CD8-positive, alpha-beta memory T cell (primary cell): ENCODE measurements around the gene OSTM1. TPM values are rescaled to one million over a fixed set of nuclear protein-coding genes. Genes with fewer than 3 reads are reported as not detected.

Experiments
- CTCF ChIA-PET: fragments of 350-600 bp; sonication (Branson Sonifier 250); formaldehyde crosslinking; loops from one replicate; lab custom pipeline; 2021; ENCODE audit warnings: antibody characterized with exemption; lab: Charles Lee
- POLR2A ChIA-PET: fragments of 350-600 bp; sonication (Branson Sonifier 250); formaldehyde crosslinking; loops from one replicate; lab custom pipeline; 2021; ENCODE audit warnings: antibody characterized with exemption; lab: Charles Lee
- DNase-seq, 5 donors: peaks; one replicate each; pipeline versions ENCODE4 v3.0.0 to v3.0.0-alpha.2; 2020 to 2022; ENCODE audit warnings: mixed read lengths in 1 of 5
- H3K27ac ChIP-seq: one replicate; pipeline ENCODE4 v1.7.0; 2013; ENCODE audit warnings: low read depth, mild to moderate bottlenecking, low read length, moderate library complexity
- H3K27me3 ChIP-seq: 2 replicates; pipeline ENCODE4 v1.7.0; 2013; ENCODE audit warnings: low read length, mild to moderate bottlenecking; ENCODE audit not compliant: insufficient read depth, poor library complexity, severe bottlenecking
- H3K36me3 ChIP-seq: 2 replicates; pipeline ENCODE4 v1.7.0; 2013; ENCODE audit warnings: mild to moderate bottlenecking, low read length, moderate library complexity; ENCODE audit not compliant: insufficient read depth
- H3K4me1 ChIP-seq: 2 replicates; pipeline ENCODE4 v1.7.0; 2013; ENCODE audit warnings: mild to moderate bottlenecking, low read length, moderate library complexity; ENCODE audit not compliant: insufficient read depth
- H3K4me3 ChIP-seq: 2 replicates; pipeline ENCODE4 v1.7.0; 2013; ENCODE audit warnings: mild to moderate bottlenecking, low read length
- H3K9me3 ChIP-seq: 2 replicates; pipeline ENCODE4 v1.7.0; 2013; ENCODE audit warnings: mild to moderate bottlenecking, low read length
- H3K27ac Mint-ChIP-seq, 8 donors: one replicate each; pipeline ENCODE4 v1.8.0; 2020 to 2021; ENCODE audit warnings: mixed read lengths in 8 of 8, mild to moderate bottlenecking in 6 of 8, inconsistent platforms in 3 of 8, moderate library complexity in 3 of 8
- H3K27me3 Mint-ChIP-seq, 2 donors: one replicate each; pipeline ENCODE4 v1.8.0; 2020 to 2021; ENCODE audit warnings: mixed read lengths in 2 of 2, mild to moderate bottlenecking in 1 of 2, moderate library complexity in 1 of 2
- H3K36me3 Mint-ChIP-seq, 3 donors: one replicate each; pipeline ENCODE4 v1.8.0; 2020 to 2021; ENCODE audit warnings: mixed read lengths in 3 of 3, inconsistent platforms in 1 of 3, mild to moderate bottlenecking in 1 of 3
- H3K4me1 Mint-ChIP-seq, 3 donors: one replicate each; pipeline ENCODE4 v1.8.0; 2020 to 2021; ENCODE audit warnings: mixed read lengths in 3 of 3, inconsistent platforms in 1 of 3, mild to moderate bottlenecking in 1 of 3
- H3K4me3 Mint-ChIP-seq, 7 donors: one replicate each; pipeline ENCODE4 v1.8.0; 2020 to 2021; ENCODE audit warnings: mixed read lengths in 7 of 7, mild to moderate bottlenecking in 6 of 7, moderate library complexity in 4 of 7, inconsistent platforms in 2 of 7
- H3K9me3 Mint-ChIP-seq, 5 donors: one replicate each; pipeline ENCODE4 v1.8.0; 2020 to 2022; ENCODE audit warnings: mixed read lengths in 5 of 5, mild to moderate bottlenecking in 3 of 5, moderate library complexity in 2 of 5, inconsistent platforms in 1 of 5
- polyA plus RNA-seq: library from polyadenylated mRNA; unstranded; fragments of 300-500 nt; fragmentation: Illumina TruSeq; gene quantifications from one replicate; pipeline ENCODE4 v1.2.3, GENCODE V29; 2021
- total RNA-seq, 2 experiments: library from RNA; stranded (reverse); gene quantifications; one replicate each; pipeline ENCODE4 v1.2.3, GENCODE V29; 2021

OSTM1 gene
- total and polyA plus RNA-seq, 3 experiments from 2014 or later = 26.2 to 47.8 (median 26.4) TPM

DNA sequence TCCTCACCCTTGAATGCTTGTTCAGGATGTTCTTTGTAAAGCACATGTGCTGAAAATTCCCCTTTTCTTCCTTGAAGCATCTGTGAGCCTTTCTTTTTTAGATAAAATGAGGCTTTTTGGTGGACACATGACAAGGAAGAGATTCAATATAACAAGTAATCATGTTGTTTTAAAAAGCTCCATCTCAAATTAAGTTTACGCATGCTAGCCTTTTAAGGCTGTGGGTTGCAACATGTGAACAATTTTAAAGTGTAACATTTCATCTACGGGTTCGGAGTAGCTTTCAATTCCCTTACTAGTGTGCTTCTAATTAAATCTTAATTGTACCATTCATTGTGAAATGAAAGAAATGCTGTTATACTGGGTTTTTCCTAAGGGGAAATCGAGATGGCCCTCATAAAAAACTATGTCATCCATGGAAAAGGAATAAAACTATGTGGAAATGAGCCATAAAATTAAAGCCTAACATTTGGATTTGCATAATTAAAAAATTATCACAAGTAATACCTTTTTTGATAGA lies 19.3 kb upstream of the OSTM1 start:
- Histone ChIP-seq H3K27me3 (peaks cover 2% of the 10 kb centered on the region), H3K4me3 (no peak overlapping the region), H3K36me3 (no peaks in the 10 kb centered on the region), H3K4me1 (no peaks in the 10 kb centered on the region), H3K9me3 (no peaks in the 10 kb centered on the region), H3K27ac (no peak overlapping the region)
- Mint-ChIP-seq H3K27me3 (peaks cover 26 to 54% of the 10 kb centered on the region in 2 donors), H3K4me3 (no peak overlapping the region), H3K36me3 (no peaks in the 10 kb centered on the region), H3K27ac (no peak overlapping the region), H3K9me3 (peaks cover 0 to 2% (median 0%) of the 10 kb centered on the region in 5 donors), H3K4me1 (no peaks in the 10 kb centered on the region)
- POLR2A ChIA-PET = no interaction called here
- CTCF ChIA-PET = interaction anchor here (0.6 kb wide), 1 partner anchor 113 kb away, joined by 3 read pairs; no protein-coding TSS in a partner anchor
- DNase-seq = no peak

DNA sequence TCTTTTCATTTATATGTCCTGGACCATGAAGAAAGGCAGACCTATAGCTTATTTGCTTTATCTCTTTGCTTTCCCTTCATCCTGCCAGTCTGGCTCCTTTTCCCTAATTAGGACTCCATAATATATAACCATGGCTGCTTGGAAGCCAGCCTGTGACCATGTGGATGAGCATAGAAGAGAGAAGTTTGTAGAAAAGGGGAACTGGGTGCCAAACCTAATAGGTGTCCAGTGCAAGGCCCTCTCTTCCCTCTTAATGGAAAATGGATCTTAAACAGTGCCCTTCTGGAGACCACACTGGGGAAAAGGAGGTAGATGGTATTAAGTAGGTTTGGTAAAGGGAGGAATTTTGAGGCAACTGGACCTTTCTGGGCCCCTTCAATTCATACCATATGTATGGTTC lies 16.7 kb upstream of the OSTM1 start:
- Mint-ChIP-seq H3K4me3 (no peak overlapping the region), H3K9me3 (no peaks in the 10 kb centered on the region), H3K27me3 (peaks cover 31 to 57% of the 10 kb centered on the region in 2 donors), H3K36me3 (no peaks in the 10 kb centered on the region), H3K27ac (no peak overlapping the region), H3K4me1 (no peaks in the 10 kb centered on the region)
- H3K27me3 ChIP-seq = peaks cover 4% of the 10 kb centered on the region
- H3K9me3 ChIP-seq = no peaks in the 10 kb centered on the region
- H3K27ac ChIP-seq = no peak overlapping the region
- CTCF ChIA-PET = no interaction called here
- POLR2A ChIA-PET = no interaction called here
- no peak overlapping the region for H3K4me3 ChIP-seq
- DNase-seq = no peak
- no peaks in the 10 kb centered on the region for H3K4me1 ChIP-seq
- no peaks in the 10 kb centered on the region for H3K36me3 ChIP-seq

DNA sequence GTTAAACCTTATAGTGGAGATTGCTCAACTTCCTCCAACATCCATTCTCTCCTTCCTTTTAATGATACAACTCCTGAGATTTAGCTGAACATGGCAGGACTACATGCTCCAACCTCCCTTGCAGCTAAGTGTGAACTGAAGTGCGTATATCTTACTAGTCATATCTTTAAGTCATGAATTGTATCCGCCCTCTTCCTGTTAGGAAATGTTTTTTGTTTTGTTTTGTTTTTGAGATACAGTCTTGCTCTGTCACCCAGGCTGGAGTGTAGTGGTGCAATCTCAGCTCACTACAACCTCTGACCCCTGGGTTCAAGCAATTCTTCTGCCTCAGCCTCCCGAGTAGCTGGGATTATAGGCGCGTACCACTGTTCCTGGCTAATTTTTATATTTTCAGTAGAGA lies 8.8 kb upstream of the OSTM1 start:
- CTCF ChIA-PET = no interaction called here

DNA sequence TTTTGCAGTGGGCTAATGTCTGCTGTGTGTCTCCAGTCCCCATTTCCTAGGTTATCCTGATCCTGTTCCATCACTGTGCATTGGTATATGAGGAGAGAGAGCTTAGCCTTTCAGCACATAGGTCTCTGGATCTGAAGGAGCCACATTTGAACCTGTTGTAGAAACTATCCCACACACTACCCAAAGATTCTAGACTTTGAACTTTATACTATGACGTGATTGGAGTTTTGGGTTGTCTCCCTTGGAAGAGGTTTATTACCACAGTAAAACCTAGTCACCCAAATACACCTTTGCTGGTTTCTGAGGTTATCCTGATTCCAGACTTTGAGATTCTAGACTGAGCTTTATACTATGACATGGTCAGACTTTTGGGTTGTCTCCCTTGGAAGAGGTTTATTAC lies 8.0 kb upstream of the OSTM1 start:
- Histone ChIP-seq H3K27me3 (peaks cover 7% of the 10 kb centered on the region), H3K36me3 (no peaks in the 10 kb centered on the region), H3K9me3 (no peaks in the 10 kb centered on the region), H3K4me3 (no peak overlapping the region), H3K27ac (no peak overlapping the region), H3K4me1 (no peaks in the 10 kb centered on the region)
- ChIA-PET CTCF (no interaction called here), POLR2A (no interaction called here)
- H3K4me1 Mint-ChIP-seq = no peaks in the 10 kb centered on the region
- no peaks in the 10 kb centered on the region for H3K36me3 Mint-ChIP-seq
- H3K4me3 Mint-ChIP-seq = no peak overlapping the region
- DNase-seq = no peak
- H3K9me3 Mint-ChIP-seq = no peaks in the 10 kb centered on the region
- H3K27ac Mint-ChIP-seq = no peak overlapping the region
- peaks cover 11 to 44% of the 10 kb centered on the region in 2 donors for H3K27me3 Mint-ChIP-seq

More for the DNA sequence above, 8.8 kb upstream of the OSTM1 start:
- Histone ChIP-seq H3K27me3 (peaks cover 7% of the 10 kb centered on the region), H3K4me3 (no peak overlapping the region), H3K27ac (no peak overlapping the region), H3K9me3 (no peaks in the 10 kb centered on the region), H3K4me1 (no peaks in the 10 kb centered on the region), H3K36me3 (no peaks in the 10 kb centered on the region)
- no peaks in the 10 kb centered on the region for H3K36me3 Mint-ChIP-seq
- peaks cover 15 to 48% of the 10 kb centered on the region in 2 donors for H3K27me3 Mint-ChIP-seq
- no peak for DNase-seq
- POLR2A ChIA-PET = no interaction called here
- no peaks in the 10 kb centered on the region for H3K4me1 Mint-ChIP-seq
- H3K4me3 Mint-ChIP-seq = no peak overlapping the region
- no peaks in the 10 kb centered on the region for H3K9me3 Mint-ChIP-seq
- peak overlapping the region in 1 of 8 donors; percentile 6 for H3K27ac Mint-ChIP-seq

DNA sequence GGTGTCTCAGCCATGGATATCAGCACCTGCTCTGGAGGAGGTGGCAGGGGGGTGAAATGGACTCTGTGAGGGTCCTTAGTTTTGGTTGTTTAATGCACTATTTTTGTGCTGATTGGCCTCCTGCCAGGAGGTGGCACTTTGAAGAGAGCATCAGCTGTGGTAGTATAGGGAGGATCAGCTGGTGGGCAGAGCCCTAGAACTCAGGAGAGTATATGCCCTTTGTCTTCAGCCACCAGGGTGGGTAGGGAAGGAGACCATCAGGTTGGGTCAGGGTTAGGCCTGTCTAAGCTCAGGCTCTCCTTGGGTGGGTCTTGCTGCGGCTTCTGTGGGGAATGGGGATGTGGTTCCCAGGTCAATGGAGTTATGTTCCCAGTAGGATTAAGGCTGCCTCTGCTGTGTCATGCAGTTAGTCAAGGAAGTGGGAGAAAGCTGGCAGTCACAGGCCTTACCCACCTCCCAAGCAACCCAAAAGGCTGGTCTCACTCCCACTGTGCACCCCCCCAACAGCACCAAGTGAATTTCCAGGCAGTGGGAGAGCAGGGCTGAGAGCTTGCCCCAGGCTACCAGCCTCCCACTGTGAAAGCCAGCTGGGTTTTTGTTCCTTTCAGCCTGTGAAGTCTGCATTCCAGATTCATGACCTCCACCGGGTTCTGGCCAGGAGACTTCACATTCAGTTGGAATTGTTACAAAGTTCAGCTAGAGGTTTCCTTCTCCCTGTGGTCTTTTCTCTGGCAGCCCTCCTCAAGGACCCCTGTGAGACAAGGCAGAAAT lies 5.7 kb upstream of the OSTM1 start:
- Histone ChIP-seq H3K9me3 (no peaks in the 10 kb centered on the region), H3K4me1 (peaks cover 6% of the 10 kb centered on the region), H3K27me3 (peaks cover 3% of the 10 kb centered on the region), H3K27ac (no peak overlapping the region), H3K4me3 (no peak overlapping the region), H3K36me3 (no peaks in the 10 kb centered on the region)
- CTCF ChIA-PET = no interaction called here
- POLR2A ChIA-PET = no interaction called here
- H3K4me1 Mint-ChIP-seq = peaks cover 0 to 3% (median under 1%) of the 10 kb centered on the region in 3 donors
- no peak for DNase-seq
- peaks cover 10 to 27% of the 10 kb centered on the region in 2 donors for H3K27me3 Mint-ChIP-seq
- H3K9me3 Mint-ChIP-seq = no peaks in the 10 kb centered on the region
- no peak overlapping the region for H3K4me3 Mint-ChIP-seq
- no peak overlapping the region for H3K27ac Mint-ChIP-seq
- no peaks in the 10 kb centered on the region for H3K36me3 Mint-ChIP-seq

DNA sequence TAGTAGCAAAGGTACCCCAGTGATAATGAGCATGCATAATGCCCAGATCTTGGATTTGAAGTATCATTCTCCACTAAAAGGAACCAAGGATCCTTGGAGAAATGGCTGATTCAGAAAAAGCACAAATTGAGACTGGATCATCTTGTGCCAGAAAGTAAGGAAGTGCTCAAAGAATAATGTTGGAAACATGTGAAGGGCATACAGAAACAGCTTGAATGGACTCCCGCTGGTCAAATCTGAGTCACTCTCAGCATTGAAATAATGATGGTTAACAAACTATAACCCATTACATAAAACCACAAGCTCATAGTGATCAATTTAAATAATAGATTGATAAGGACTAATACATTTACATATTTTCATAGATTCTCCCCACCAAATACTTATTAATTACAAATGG lies 3.6 kb upstream of the OSTM1 start:
- no peaks in the 10 kb centered on the region for H3K9me3 ChIP-seq
- Mint-ChIP-seq H3K4me3 (no peak overlapping the region), H3K9me3 (no peaks in the 10 kb centered on the region), H3K27ac (no peak overlapping the region), H3K36me3 (peaks cover 0 to 4% (median 0%) of the 10 kb centered on the region in 3 donors), H3K4me1 (peaks cover 8 to 17% (median 14%) of the 10 kb centered on the region in 3 donors), H3K27me3 (peaks cover 10 to 22% of the 10 kb centered on the region in 2 donors)
- no peak overlapping the region for H3K4me3 ChIP-seq
- CTCF ChIA-PET = no interaction called here
- peaks cover 19% of the 10 kb centered on the region for H3K4me1 ChIP-seq
- POLR2A ChIA-PET = no interaction called here
- H3K36me3 ChIP-seq = no peaks in the 10 kb centered on the region
- H3K27me3 ChIP-seq = peaks cover 3% of the 10 kb centered on the region
- no peak for DNase-seq
- no peak overlapping the region for H3K27ac ChIP-seq

DNA sequence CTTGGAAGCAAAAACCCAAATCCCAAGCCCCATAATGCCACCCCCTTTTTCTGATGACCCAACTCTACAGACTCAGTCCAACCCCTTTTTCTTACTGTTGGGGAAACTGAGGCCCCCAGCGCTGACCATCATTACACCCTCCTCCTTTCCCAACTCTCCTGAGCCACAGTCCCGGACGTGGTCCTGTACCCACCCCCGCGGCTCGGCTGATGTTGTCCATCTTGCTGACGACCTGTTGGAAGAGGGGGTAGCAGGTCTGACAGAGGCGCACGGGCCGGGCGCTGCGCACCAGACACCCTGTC lies 533 bp downstream of the OSTM1 start:
- Histone ChIP-seq H3K27ac (peak overlapping the region; percentile 84), H3K4me3 (peak overlapping the region; percentile 98), H3K27me3 (no peaks in the 10 kb centered on the region), H3K36me3 (no peaks in the 10 kb centered on the region), H3K9me3 (no peaks in the 10 kb centered on the region), H3K4me1 (peaks cover 29% of the 10 kb centered on the region)
- Mint-ChIP-seq H3K27ac (peak overlapping the region; percentile 74 to 93 (median 86)), H3K9me3 (no peaks in the 10 kb centered on the region), H3K4me1 (peaks cover 15 to 34% (median 30%) of the 10 kb centered on the region in 3 donors), H3K36me3 (peaks cover 0 to 6% (median 0%) of the 10 kb centered on the region in 3 donors), H3K4me3 (peak overlapping the region; percentile 86 to 95 (median 89)), H3K27me3 (peaks cover 0 to 1% of the 10 kb centered on the region in 2 donors)
- CTCF ChIA-PET = no interaction called here
- POLR2A ChIA-PET = interaction anchor here (0.6 to 0.7 kb wide), 2 partner anchors 136 to 187 kb away, joined by 3 to 5 read pairs; partner anchors contain the start of gene SNX3
- no peak for DNase-seq

DNA sequence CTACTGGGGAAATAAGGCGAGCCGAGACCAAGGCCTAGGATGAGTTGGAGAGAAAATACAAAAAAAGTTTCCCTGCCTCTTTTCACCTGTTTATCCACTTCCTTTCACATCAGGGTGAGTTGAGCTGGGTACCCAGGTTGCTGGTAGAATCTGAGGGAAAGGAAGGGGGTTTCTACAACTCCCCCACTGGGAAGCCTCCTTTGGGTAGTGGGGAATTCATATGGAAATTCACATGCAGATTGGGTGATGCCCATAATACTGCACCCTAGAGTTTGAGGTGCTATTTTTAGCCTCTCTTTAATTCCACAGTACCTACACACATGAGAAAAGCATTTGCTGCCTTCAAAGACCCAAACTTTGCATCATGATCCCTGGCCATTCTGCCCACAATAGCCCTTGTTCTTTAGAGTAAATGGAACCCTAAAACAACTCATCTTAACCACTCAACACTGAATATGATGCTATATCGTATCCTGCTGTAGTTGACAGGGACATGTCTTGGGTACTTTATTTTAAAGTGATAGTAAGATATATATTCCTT lies 2.7 kb downstream of the OSTM1 start:
- ChIA-PET POLR2A (no interaction called here), CTCF (no interaction called here)
- H3K4me1 Mint-ChIP-seq = peaks cover 15 to 34% (median 30%) of the 10 kb centered on the region in 3 donors
- H3K9me3 ChIP-seq = no peaks in the 10 kb centered on the region
- H3K27ac ChIP-seq = no peak overlapping the region
- peak overlapping the region in 2 of 8 donors; percentile 23 to 79 for H3K27ac Mint-ChIP-seq
- no peaks in the 10 kb centered on the region for H3K27me3 ChIP-seq
- no peaks in the 10 kb centered on the region for H3K9me3 Mint-ChIP-seq
- H3K36me3 Mint-ChIP-seq = peaks cover 0 to 6% (median 0%) of the 10 kb centered on the region in 3 donors
- H3K4me3 Mint-ChIP-seq = no peak overlapping the region
- H3K4me3 ChIP-seq = no peak overlapping the region
- no peaks in the 10 kb centered on the region for H3K36me3 ChIP-seq
- peaks cover 38% of the 10 kb centered on the region for H3K4me1 ChIP-seq
- H3K27me3 Mint-ChIP-seq = no peaks in the 10 kb centered on the region
- DNase-seq = no peak
